Activated naive CD4-positive, alpha-beta T cell treated with anti-CD3 and anti-CD28 coated beads for 36 hours (primary cell): Measurements from ENCODE around the gene PHACTR1. TPM values are rescaled to one million over a fixed set of nuclear protein-coding genes. Genes with fewer than 3 reads are reported as not detected.
A peak's percentile ranks its signal among the peaks of the same experiment; 100 is the strongest.

Experiments
- CTCF ChIA-PET: fragments of 350-600 bp; sonication (Branson Sonifier 250); formaldehyde crosslinking; loops from one replicate; lab custom pipeline; 2021; ENCODE audit warnings: antibody characterized with exemption; lab: Charles Lee
- DNase-seq: peaks from one replicate; pipeline ENCODE4 v3.0.0-alpha.2; 2020
- H3K27ac Mint-ChIP-seq: one replicate; pipeline ENCODE4 v1.8.0; 2021; ENCODE audit warnings: mild to moderate bottlenecking, mixed read lengths
- H3K27me3 Mint-ChIP-seq: one replicate; pipeline ENCODE4 v1.8.0; 2021; ENCODE audit warnings: low read depth, mixed read lengths
- H3K36me3 Mint-ChIP-seq: one replicate; pipeline ENCODE4 v1.8.0; 2021; ENCODE audit warnings: low read depth, mixed read lengths
- H3K4me1 Mint-ChIP-seq: one replicate; pipeline ENCODE4 v1.8.0; 2021; ENCODE audit warnings: low read depth, mixed read lengths
- H3K4me3 Mint-ChIP-seq: one replicate; pipeline ENCODE4 v1.8.0; 2021; ENCODE audit warnings: mild to moderate bottlenecking, moderate library complexity, mixed read lengths
- H3K9me3 Mint-ChIP-seq: one replicate; pipeline ENCODE4 v1.8.0; 2021; ENCODE audit warnings: mixed read lengths
- intact Hi-C: fragments of 100-400 bp; cut with micrococcal nuclease; formaldehyde crosslinking; loops from one replicate; pipeline ENCODE4 v1.15.1; 2023
- total RNA-seq, 2 experiments: library from RNA; stranded (reverse); gene quantifications; one replicate each; pipeline ENCODE4 v1.2.3, GENCODE V29; 2021

The PHACTR1 gene
- total RNA-seq, 2 experiments from 2014 or later, result 0.31 TPM; not detected in 1

DNA sequence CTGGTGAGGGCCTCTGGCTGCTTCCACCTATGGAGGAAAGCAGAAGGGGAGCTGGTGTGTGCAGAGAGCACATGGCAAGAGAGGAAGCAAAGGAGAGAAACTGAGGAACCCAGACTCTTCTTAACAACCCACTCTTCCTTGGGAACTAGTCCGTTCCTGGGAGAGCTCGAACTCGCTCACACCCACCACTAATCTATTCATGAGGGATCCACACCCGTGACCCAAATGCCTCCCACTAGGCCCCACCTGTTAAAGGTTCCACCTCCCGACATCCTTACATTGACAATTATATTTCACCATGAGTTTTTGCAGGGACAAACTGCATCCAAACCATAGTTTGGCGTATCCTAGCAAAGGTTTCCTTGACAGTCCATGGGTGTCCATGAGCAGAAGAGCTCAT lies 488.5 kb downstream of the PHACTR1 start:
- no peaks in the 10 kb centered on the region for H3K4me1 Mint-ChIP-seq
- intact Hi-C loops, result no loop called here
- no peaks in the 10 kb centered on the region for H3K9me3 Mint-ChIP-seq
- H3K36me3 Mint-ChIP-seq, result no peaks in the 10 kb centered on the region
- CTCF ChIA-PET, result no interaction called here
- H3K27me3 Mint-ChIP-seq, result no peaks in the 10 kb centered on the region
- DNase-seq, result no peak
- H3K27ac Mint-ChIP-seq, result no peak overlapping the region
- no peak overlapping the region for H3K4me3 Mint-ChIP-seq

DNA sequence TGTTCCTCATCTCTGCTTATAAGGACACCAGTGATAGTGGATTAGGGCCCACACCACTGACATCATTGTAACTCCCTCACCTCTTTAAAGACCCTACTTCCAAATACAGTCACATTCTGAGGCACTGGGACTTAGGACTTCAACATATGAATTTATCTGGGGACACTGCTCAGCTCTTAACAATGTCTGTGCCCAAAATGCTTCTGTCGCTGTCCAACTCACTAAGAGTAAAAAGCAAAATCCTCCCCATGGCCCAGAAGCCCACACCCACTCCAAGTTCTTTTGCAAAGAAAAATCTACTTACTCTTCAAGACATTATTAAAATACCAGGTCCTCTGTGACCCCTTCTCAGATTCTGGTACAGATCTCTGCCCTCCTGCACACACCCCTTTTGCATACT lies 495.5 kb downstream of the PHACTR1 start:
- H3K9me3 Mint-ChIP-seq, result no peaks in the 10 kb centered on the region
- no peaks in the 10 kb centered on the region for H3K36me3 Mint-ChIP-seq

DNA sequence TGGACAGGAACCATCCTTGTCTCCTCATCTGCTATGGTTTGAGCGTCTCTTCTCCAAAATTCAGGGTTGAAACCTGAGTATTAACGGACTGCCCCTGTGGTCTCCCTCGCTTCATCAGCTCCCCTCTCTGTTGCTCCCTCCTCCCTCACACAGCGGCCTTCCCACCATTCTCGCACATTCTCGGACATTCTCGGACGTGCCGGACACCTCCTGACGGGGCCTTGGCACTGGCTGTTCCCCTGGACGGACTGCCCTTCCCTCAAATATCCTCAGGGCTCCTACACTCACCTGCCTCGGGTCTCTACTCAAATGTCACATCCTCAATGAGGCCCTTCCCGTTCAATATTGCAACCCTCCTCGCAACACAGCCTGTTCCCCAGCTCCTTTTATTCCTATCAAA lies 496.0 kb downstream of the PHACTR1 start:
- intact Hi-C loops, result no loop called here
- Mint-ChIP-seq H3K27ac (no peak overlapping the region), H3K4me3 (no peak overlapping the region), H3K9me3 (no peaks in the 10 kb centered on the region), H3K4me1 (peaks cover 6% of the 10 kb centered on the region), H3K36me3 (no peaks in the 10 kb centered on the region), H3K27me3 (no peaks in the 10 kb centered on the region)
- CTCF ChIA-PET, result no interaction called here
- DNase-seq, result no peak

More for the DNA sequence above, 495.5 kb downstream of the PHACTR1 start:
- no peak overlapping the region for H3K27ac Mint-ChIP-seq
- H3K27me3 Mint-ChIP-seq, result no peaks in the 10 kb centered on the region
- intact Hi-C loops, result no loop called here
- CTCF ChIA-PET, result no interaction called here
- no peak overlapping the region for H3K4me3 Mint-ChIP-seq
- H3K4me1 Mint-ChIP-seq, result peaks cover 4% of the 10 kb centered on the region
- no peak for DNase-seq

DNA sequence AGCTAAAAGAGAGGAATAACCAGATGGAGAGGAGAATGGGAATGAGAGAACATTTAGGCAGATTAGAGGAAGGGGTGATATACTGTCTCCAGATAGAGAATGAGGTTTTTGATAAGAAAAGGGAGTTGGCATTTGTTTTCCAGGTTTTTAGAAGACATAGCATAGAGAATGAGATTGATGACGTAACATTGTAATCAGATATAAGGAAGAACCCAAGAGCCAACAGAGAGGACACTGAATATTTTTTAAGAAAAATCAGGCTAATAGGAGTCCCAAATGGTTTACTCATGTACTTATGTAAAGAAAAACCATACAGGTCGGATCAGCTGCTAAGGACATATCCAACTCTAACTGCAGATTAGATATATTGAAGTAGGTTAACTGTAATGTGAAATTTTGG lies 498.8 kb downstream of the PHACTR1 start:
- H3K27me3 Mint-ChIP-seq, result no peaks in the 10 kb centered on the region
- no peaks in the 10 kb centered on the region for H3K9me3 Mint-ChIP-seq
- intact Hi-C loops, result no loop called here
- H3K4me3 Mint-ChIP-seq, result no peak overlapping the region
- no peaks in the 10 kb centered on the region for H3K36me3 Mint-ChIP-seq
- no peak overlapping the region for H3K27ac Mint-ChIP-seq
- CTCF ChIA-PET, result interaction anchor here (0.6 kb wide), 1 partner anchor 392 kb away, joined by 3 read pairs; no protein-coding TSS in a partner anchor
- no peak for DNase-seq
- H3K4me1 Mint-ChIP-seq, result peaks cover 6% of the 10 kb centered on the region

DNA sequence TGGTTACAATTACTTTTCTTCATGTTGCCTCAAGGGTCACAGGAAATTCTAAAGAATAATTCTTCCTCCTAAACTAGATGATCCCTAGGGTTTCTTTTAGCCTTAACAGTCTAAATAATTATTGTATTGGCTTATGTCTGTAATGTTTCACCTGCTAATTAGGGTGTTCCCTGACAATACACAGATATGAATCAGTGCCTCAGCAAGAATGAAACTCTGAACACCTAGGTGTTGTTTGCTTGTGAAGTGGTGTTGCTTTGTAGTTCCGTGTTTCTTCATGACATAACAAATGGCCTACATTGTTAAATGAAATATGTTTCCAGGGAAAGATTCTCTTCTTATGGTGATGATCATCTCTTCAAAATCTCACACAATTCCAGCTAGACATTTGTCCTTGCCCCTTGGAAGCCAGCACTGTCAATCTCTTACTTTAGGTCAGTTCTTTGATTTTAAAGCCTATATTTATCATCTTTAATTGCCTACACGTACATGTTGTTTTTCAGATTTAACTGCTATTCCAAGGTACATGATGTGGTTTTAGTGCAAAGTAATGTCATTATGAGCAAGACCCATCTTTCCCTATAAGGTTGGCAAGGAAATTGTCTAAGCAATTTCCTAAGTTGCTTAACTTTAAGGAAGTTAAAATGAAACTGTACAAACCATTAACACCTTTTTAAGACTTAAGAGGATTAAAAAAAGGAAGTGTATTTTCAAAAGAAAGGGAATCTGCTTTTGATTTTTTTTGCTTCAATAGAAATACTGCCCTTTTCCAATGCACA lies 499.9 kb downstream of the PHACTR1 start:
- Mint-ChIP-seq H3K9me3 (no peaks in the 10 kb centered on the region), H3K27ac (no peak overlapping the region), H3K36me3 (no peaks in the 10 kb centered on the region), H3K4me3 (no peak overlapping the region), H3K4me1 (peaks cover 6% of the 10 kb centered on the region), H3K27me3 (no peaks in the 10 kb centered on the region)
- CTCF ChIA-PET, result no interaction called here
- intact Hi-C loops, result no loop called here
- no peak for DNase-seq

DNA sequence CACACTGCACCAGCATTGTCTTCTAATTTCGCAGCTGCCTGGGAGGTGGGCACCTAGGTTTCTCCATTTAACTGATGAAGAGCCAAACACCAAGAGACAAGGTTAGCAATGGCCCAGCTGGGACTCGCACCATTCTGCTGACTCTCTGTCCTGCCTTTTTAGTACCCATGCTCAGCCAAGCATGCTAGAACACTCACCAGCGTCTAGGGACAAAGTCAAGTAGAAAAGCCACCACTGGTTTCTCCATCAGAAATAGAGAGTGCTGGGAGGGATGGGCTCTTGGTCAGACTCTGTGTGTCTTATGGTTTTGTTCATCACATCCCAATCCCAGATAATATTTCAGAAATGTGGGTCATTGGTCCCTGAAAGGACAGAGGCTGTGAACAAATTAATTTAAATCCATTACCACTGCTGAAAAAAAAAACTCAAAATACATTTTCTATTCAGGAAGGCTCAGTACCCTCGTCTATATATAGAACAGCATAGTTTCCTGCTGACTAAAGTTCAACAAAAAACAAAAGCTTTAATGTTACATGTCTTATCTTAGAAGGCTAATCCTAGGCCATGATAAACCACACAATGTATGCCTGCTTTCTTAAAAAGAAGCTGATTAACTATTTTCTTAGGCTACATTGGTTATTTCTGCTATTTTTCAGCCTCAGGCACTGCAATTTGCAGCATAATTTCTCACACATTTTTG lies 500.8 kb downstream of the PHACTR1 start:
- Mint-ChIP-seq H3K27ac (no peak overlapping the region), H3K27me3 (no peaks in the 10 kb centered on the region), H3K36me3 (no peaks in the 10 kb centered on the region), H3K4me3 (no peak overlapping the region), H3K9me3 (no peaks in the 10 kb centered on the region), H3K4me1 (peaks cover 6% of the 10 kb centered on the region)
- intact Hi-C loops, result no loop called here
- no peak for DNase-seq
- CTCF ChIA-PET, result interaction anchor here (0.7 kb wide), 2 partner anchors 80 to 1005 kb away, joined by 4 to 6 read pairs; no protein-coding TSS in a partner anchor

DNA sequence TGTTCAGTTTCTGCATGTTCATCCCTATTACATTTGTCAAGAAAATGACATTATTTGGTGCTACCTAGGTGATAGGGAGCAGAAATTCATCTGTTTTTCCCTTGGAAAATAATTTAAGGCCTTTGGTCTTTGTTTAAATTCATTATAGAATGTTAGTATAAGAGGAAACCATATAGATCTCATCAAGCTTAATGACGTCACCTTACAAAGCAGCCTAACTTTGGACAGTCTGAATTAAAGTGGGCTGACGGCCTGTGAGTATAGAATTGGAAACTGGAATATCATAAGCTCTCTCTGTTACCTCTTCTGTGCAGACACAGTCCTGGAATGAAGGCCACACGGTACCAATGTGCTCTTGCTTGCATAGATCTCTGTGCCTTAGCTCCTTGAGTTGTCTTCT lies 503.7 kb downstream of the PHACTR1 start:
- intact Hi-C loops, result no loop called here
- Mint-ChIP-seq H3K36me3 (no peaks in the 10 kb centered on the region), H3K9me3 (no peaks in the 10 kb centered on the region), H3K27ac (no peak overlapping the region), H3K4me3 (no peak overlapping the region), H3K4me1 (peaks cover 6% of the 10 kb centered on the region), H3K27me3 (no peaks in the 10 kb centered on the region)
- CTCF ChIA-PET, result interaction anchor here (0.6 to 1.3 kb wide), 2 partner anchors 50 to 308 kb away, joined by 3 to 4 read pairs; no protein-coding TSS in a partner anchor
- DNase-seq, result no peak

DNA sequence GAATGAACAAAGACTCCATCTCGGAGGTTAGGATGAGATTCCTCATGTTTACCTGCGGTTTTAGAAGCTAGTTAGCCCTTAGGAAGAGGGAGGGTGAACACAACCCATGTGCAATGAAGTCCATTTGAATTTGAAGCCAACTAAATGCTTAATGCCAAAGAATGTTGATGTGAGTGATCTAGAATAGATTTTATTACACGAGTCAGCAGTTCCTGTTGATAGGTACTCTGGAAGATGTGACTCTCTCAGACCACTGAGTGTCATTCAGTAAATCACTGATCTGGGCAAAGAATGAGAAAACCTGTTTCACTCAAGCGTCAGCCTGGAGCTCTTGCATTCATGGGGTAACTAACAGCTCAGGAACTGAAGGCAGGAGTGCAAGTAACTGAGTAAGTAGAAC lies 505.5 kb downstream of the PHACTR1 start:
- H3K4me1 Mint-ChIP-seq, result peaks cover 2% of the 10 kb centered on the region
- H3K27me3 Mint-ChIP-seq, result no peaks in the 10 kb centered on the region
- H3K9me3 Mint-ChIP-seq, result no peaks in the 10 kb centered on the region
- intact Hi-C loops, result no loop called here
- H3K4me3 Mint-ChIP-seq, result no peak overlapping the region
- no peak overlapping the region for H3K27ac Mint-ChIP-seq
- CTCF ChIA-PET, result no interaction called here
- no peaks in the 10 kb centered on the region for H3K36me3 Mint-ChIP-seq
- DNase-seq, result no peak

DNA sequence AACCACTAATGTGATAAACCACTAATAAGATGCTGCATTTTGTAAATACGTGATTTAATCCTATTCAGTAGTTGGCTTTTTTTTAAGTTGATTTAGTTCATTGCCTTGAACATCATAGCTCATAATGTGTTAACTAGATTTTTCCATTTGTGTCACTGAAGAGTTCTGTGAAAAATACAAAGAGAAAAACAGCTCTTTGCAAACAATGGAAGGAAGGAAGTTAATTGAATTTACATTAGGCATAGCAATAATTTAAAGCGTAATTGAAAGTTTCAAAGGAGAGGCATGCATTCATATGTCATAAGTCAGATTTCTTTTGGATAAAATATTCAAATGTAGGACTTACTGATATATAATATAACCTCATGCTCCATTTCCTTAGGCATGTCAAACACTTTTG lies 509.5 kb downstream of the PHACTR1 start:
- peaks cover 10% of the 10 kb centered on the region for H3K4me1 Mint-ChIP-seq
- H3K27me3 Mint-ChIP-seq, result peaks cover 2% of the 10 kb centered on the region
- CTCF ChIA-PET, result interaction anchor here (0.9 kb wide), 1 partner anchor 10 kb away, joined by 3 read pairs; no protein-coding TSS in a partner anchor
- intact Hi-C loops, result no loop called here
- no peak for DNase-seq
- H3K4me3 Mint-ChIP-seq, result no peak overlapping the region
- H3K9me3 Mint-ChIP-seq, result no peaks in the 10 kb centered on the region
- no peak overlapping the region for H3K27ac Mint-ChIP-seq
- no peaks in the 10 kb centered on the region for H3K36me3 Mint-ChIP-seq

DNA sequence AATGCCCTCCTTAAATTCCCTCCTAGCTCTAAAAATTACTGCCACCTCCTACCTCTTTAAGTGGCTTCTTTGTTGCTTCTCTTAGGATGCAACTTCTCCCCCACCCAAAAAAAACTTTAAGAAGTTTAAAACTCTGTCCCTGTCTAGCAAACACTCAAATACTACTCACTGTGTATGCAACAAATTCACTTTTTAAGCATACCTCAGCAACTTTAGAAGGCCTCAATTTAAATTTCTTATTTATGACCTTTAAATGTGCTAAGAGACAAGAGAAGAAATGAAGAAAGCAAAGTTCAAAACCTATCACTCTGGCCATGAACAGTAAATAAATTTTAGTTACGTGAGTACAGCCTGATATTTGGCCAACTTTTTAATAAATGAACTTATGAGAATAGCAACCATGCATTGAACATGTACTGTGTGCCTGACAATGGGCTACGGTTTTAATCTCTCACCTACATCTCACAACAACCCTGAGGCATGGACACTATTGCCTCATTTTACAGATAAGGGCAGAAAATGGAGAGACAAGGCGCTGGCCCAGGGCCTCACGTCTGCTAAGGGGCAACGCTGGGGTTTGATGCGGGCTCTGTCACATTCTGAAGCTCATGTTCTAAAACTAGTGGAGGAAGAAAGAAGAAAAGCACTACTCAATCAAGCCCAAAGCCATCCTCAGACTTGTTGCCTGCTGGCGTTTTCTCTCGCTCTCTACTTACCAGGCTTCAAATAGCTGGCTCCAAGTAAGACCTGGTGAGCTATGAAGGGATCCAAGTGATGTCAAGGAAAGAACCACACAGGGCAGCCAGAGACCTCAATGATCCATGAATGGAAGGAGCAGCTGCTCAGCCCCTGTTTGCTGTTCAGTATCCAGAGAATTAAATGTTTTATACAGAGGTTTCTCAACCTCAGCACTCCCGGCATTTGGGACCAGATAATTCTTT lies 512.0 kb downstream of the PHACTR1 start:
- CTCF ChIA-PET, result no interaction called here
- H3K9me3 Mint-ChIP-seq, result no peaks in the 10 kb centered on the region
- H3K36me3 Mint-ChIP-seq, result no peaks in the 10 kb centered on the region
- no peak overlapping the region for H3K4me3 Mint-ChIP-seq
- intact Hi-C loops, result no loop called here
- no peak for DNase-seq
- no peak overlapping the region for H3K27ac Mint-ChIP-seq
- H3K4me1 Mint-ChIP-seq, result peaks cover 10% of the 10 kb centered on the region
- peaks cover 2% of the 10 kb centered on the region for H3K27me3 Mint-ChIP-seq

DNA sequence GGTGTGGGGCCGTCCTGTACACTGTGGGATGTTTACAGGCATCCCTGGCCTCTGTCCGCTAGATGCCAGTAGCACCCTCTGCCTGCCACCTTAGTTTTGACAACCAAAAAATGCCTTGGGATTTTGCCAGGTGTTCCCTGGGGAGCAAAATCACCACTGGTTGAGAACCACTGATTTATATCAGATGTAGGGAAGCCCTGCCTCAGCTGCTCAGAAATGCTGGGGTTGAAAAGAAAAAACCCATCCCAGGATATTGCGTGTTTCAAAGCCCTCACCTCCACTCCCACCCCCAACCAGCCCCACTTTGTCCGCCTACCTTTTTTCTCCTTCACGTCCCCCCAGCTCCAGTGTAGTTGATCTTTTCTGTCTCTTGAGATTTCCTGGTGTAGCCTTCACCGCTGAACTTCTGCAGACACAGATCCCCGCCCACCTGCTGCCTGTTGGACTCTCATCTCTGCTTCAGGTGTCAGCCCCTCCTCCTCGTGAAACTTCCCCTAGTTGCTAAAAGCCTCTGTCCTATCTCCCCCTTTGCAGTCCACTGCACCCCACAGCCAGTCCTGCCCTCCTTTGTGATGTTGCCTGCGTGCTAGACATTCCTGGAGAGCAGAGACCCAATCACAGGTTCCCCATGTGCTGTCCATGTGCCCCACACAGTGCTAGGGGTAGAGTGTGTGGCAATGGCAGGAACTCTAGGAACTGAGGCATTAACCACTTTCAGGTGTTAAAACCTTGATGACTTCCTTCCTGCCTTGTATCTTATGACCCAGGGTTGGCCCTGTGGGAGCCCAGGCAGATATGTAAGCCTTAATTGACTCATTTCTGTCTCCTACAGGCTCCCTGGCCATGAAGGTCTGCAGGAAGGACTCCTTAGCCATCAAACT lies 512.9 kb downstream of the PHACTR1 start:
- DNase-seq, result peak; percentile 31
- no peak overlapping the region for H3K4me3 Mint-ChIP-seq
- intact Hi-C loops, result no loop called here
- peaks cover 2% of the 10 kb centered on the region for H3K27me3 Mint-ChIP-seq
- CTCF ChIA-PET, result no interaction called here
- H3K4me1 Mint-ChIP-seq, result peaks cover 10% of the 10 kb centered on the region
- no peak overlapping the region for H3K27ac Mint-ChIP-seq
- no peaks in the 10 kb centered on the region for H3K36me3 Mint-ChIP-seq
- H3K9me3 Mint-ChIP-seq, result no peaks in the 10 kb centered on the region
